Epidermal melanocyte (primary cell): ENCODE measurements around the gene ATP5IF1.

ENCODE experiments used
- DNase-seq: peaks from one replicate; pipeline ENCODE4 v3.0.0; 2011; ENCODE audit warnings: low spot score; ENCODE audit not compliant: insufficient read length

Gene ATP5IF1

GRCh38 chr1:28264897-28265296 is 29.0 kb downstream of the ATP5IF1 start:
- no peak for DNase-seq

DNA sequence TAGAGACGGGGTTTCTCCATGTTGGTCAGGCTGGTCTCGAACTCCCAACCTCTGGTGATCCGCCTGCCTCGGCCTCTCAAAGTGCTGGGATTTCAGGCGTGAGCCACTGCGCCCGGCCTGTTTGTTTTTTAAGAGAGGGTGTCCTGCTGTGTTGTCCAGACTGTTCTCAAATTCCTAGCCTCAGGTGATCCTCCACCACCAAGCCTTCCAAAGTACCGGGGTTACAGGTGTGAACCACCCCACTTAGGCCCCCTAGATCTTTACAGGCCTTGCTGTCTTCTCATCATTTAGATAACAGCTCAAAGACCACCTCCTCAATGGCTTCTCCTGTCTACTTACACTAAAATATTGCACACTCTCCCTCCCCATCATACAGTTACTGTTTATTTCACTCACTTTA is 29.7 kb downstream of the ATP5IF1 start:
- DNase-seq, result no peak

- no peak for DNase-seq
Observed at GRCh38 chr1:28266920-28267322, 31.0 kb downstream of the ATP5IF1 start.

- DNase-seq, result no peak
Observed at GRCh38 chr1:28267633-28268032, 31.7 kb downstream of the ATP5IF1 start.

GRCh38 chr1:28269529-28269928 is 33.6 kb downstream of the ATP5IF1 start:
- DNase-seq, result no peak

GRCh38 chr1:28272215-28272852 is 36.4 kb downstream of the ATP5IF1 start:
- no peak for DNase-seq

DNA sequence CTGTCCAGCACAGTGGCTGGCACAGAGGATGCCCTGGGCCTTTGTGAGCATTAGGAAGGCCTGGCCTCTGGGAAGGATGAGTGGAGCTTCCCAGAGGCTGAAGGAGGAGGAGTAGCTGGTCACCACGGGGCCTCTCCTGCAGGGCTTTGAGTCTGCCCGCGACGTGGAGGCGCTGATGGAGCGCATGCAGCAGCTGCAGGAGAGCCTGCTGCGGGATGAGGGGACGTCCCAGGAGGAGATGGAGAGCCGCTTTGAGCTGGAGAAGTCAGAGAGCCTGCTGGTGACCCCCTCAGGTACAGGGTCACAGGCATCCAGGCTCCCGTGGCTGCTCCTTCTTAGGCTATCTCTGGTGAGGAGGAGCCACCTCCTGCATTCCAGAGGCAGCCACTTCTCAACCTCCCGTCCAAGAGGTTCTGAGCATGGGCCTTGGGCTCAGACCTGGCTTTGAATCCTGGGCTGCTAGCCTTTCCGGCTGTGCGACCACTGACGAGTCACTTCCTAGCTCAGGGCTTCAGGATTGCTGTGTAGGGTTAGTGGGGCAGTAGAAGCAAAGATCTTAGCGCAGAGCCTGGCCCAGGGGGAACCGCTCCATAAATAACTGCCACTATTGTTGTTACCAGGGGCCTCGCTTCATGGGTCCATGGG is 37.4 kb downstream of the ATP5IF1 start:
- DNase-seq, result no peak

GRCh38 chr1:28278763-28279162 is 42.8 kb downstream of the ATP5IF1 start:
- no peak for DNase-seq

DNA sequence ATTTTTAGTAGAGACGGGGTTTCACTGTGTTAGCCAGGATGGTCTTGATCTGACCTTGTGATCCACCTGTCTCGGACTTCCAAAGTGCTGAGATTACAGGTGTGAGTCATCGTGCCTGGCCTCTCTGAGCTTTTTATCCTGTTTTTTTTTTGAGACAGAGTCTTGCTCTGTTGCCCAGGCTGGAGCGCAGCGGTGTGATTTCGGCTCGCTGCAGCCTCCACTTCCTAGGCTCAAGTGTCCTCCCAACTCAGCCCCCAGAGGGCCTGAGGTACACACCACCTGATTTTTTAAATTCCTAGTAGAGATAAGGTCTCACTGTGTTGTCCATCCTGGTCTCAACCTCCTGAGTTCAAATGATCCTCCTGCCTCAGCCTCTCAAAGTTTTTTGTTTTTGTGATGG is 43.8 kb downstream of the ATP5IF1 start:
- no peak for DNase-seq

- no peak for DNase-seq
Observed at GRCh38 chr1:28280501-28280900, 44.6 kb downstream of the ATP5IF1 start.

- no peak for DNase-seq
Observed at GRCh38 chr1:28280977-28281381, 45.1 kb downstream of the ATP5IF1 start.

GRCh38 chr1:28281608-28282425 is 45.9 kb downstream of the ATP5IF1 start:
- no peak for DNase-seq

GRCh38 chr1:28282426-28283407 is 46.8 kb downstream of the ATP5IF1 start:
- DNase-seq, result no peak

DNA sequence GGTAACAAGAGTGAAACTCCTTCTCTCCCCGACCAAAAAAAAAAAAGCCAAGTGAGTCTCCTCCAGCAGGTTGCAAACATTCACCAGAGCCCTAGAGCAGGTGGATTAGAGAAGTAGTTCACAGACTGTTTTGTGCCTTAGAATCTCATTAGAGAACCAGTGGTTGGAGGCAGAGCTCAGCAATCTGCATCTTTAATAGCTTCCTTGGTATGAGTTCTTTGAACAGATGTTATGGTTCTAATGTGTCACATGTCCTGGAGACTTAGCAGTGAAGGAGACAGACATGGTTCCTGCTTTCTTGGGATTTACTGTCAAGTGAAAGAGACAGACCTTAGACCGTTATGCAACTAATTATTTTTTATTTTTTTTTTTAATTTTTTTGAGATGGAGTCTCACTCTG is 50.2 kb downstream of the ATP5IF1 start:
- no peak for DNase-seq
